ENCODE data around the gene LRGUK.

DNA sequence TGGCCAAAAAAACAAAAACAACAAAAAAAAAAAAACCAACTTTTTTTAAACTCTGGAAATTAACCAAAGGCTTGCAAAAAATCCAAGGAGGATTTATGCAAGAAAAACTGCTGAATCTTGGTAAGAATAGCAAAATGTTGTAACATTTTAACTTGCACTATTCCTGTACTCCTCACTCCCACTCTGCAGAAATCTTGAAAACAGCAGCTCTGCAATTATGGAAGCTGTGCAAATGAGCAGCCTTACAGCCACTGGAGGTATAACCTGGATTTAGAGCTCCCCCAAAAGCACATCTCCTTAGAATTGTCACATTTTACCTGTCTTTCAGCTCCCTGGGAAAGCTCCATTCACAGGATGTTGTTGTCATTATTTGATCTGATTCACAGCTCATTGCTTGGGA is 41.8 kb upstream of the LRGUK start:
- TF ChIP-seq RBBP5 (IDR thresholded peaks at IDR 0.05; ENCODE audit: borderline replicate concordance, low read depth, low read length) (no peak), KDM5A (IDR thresholded peaks at IDR 0.05; ENCODE audit: low read length) (no peak)
- TF ChIP-seq, protein P1, sequence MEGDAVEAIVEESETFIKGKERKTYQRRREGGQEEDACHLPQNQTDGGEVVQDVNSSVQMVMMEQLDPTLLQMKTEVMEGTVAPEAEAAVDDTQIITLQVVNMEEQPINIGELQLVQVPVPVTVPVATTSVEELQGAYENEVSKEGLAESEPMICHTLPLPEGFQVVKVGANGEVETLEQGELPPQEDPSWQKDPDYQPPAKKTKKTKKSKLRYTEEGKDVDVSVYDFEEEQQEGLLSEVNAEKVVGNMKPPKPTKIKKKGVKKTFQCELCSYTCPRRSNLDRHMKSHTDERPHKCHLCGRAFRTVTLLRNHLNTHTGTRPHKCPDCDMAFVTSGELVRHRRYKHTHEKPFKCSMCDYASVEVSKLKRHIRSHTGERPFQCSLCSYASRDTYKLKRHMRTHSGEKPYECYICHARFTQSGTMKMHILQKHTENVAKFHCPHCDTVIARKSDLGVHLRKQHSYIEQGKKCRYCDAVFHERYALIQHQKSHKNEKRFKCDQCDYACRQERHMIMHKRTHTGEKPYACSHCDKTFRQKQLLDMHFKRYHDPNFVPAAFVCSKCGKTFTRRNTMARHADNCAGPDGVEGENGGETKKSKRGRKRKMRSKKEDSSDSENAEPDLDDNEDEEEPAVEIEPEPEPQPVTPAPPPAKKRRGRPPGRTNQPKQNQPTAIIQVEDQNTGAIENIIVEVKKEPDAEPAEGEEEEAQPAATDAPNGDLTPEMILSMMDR (IDR thresholded peaks at IDR 0.05; ENCODE audit: control extremely low read depth in 1 of 3, insufficient read depth in 1 of 3, low read depth in 1 of 3, low read length in 3 of 3), result no peak
